Chondrocyte (in vitro differentiated cells): ENCODE data around the gene TRERF1. TPM values are rescaled to one million over a fixed set of nuclear protein-coding genes. Genes with fewer than 3 reads are reported as not detected.

Source experiments
- DNase-seq: peaks from one replicate; pipeline ENCODE4 v3.0.0; 2021; ENCODE audit warnings: mixed read lengths, low spot score
- H3K27ac Mint-ChIP-seq: one replicate; pipeline ENCODE4 v1.8.0; 2021; ENCODE audit warnings: mild to moderate bottlenecking, moderate library complexity, mixed read lengths; ENCODE audit not compliant: unreplicated experiment
- H3K27me3 Mint-ChIP-seq: 2 replicates; pipeline ENCODE4 v1.8.0; 2021; ENCODE audit warnings: low read depth, mixed read lengths
- H3K36me3 Mint-ChIP-seq: 2 replicates; pipeline ENCODE4 v1.8.0; 2021; ENCODE audit warnings: low read depth, mixed read lengths
- H3K4me1 Mint-ChIP-seq: 2 replicates; pipeline ENCODE4 v1.8.0; 2021; ENCODE audit warnings: low read depth, mild to moderate bottlenecking, mixed read lengths
- H3K4me3 Mint-ChIP-seq: one replicate; pipeline ENCODE4 v1.8.0; 2021; ENCODE audit warnings: mild to moderate bottlenecking, moderate library complexity, mixed read lengths; ENCODE audit not compliant: unreplicated experiment
- H3K9me3 Mint-ChIP-seq: 2 replicates; pipeline ENCODE4 v1.8.0; 2021; ENCODE audit warnings: low read depth, mixed read lengths
- CTCF ChIP-seq: fragments of 200-600 bp; sonication (generic); IDR thresholded peaks from 2 replicates; pipeline ENCODE4 v1.5.0; 2021; ENCODE audit warnings: antibody characterized with exemption, mild to moderate bottlenecking, moderate library complexity
- total RNA-seq: library from RNA; stranded (reverse); gene quantifications from 3 replicates; pipeline ENCODE4 v1.2.1, GENCODE V29; 2021

The TRERF1 gene
- total RNA-seq, 1 donor from 2014 or later: 1.8 TPM

- no peak for TF ChIP-seq CTCF
- Mint-ChIP-seq H3K36me3 (no peaks in the 10 kb centered on the region), H3K27ac (peak overlapping the region; percentile 88), H3K4me1 (peaks cover 20% of the 10 kb centered on the region), H3K4me3 (no peak overlapping the region), H3K27me3 (no peaks in the 10 kb centered on the region), H3K9me3 (no peaks in the 10 kb centered on the region)
- no peak for DNase-seq
These were observed 113.6 kb downstream of the TRERF1 start for GRCh38 chr6:42337985-42338743.

GRCh38 chr6:42336431-42336830, 115.3 kb downstream of the TRERF1 start:
- Mint-ChIP-seq H3K4me1 (peaks cover 20% of the 10 kb centered on the region), H3K27ac (no peak overlapping the region), H3K9me3 (no peaks in the 10 kb centered on the region), H3K36me3 (no peaks in the 10 kb centered on the region), H3K4me3 (no peak overlapping the region), H3K27me3 (no peaks in the 10 kb centered on the region)
- TF ChIP-seq CTCF: no peak
- no peak for DNase-seq

- peaks cover 20% of the 10 kb centered on the region for H3K4me1 Mint-ChIP-seq
- TF ChIP-seq CTCF: no peak
- H3K4me3 Mint-ChIP-seq: no peak overlapping the region
- DNase-seq: no peak
- H3K27ac Mint-ChIP-seq: no peak overlapping the region
- H3K9me3 Mint-ChIP-seq: no peaks in the 10 kb centered on the region
- H3K27me3 Mint-ChIP-seq: no peaks in the 10 kb centered on the region
- no peaks in the 10 kb centered on the region for H3K36me3 Mint-ChIP-seq
These were observed 115.8 kb downstream of the TRERF1 start for GRCh38 chr6:42335896-42336295.

GRCh38 chr6:42334870-42335269, 116.9 kb downstream of the TRERF1 start:
- Mint-ChIP-seq H3K4me1 (peaks cover 20% of the 10 kb centered on the region), H3K27me3 (no peaks in the 10 kb centered on the region), H3K4me3 (no peak overlapping the region), H3K9me3 (no peaks in the 10 kb centered on the region), H3K36me3 (no peaks in the 10 kb centered on the region), H3K27ac (no peak overlapping the region)
- no peak for TF ChIP-seq CTCF
- DNase-seq: no peak

GRCh38 chr6:42333612-42334011, 118.1 kb downstream of the TRERF1 start:
- no peak overlapping the region for H3K27ac Mint-ChIP-seq
- no peaks in the 10 kb centered on the region for H3K36me3 Mint-ChIP-seq
- H3K9me3 Mint-ChIP-seq: no peaks in the 10 kb centered on the region
- H3K4me3 Mint-ChIP-seq: no peak overlapping the region
- DNase-seq: no peak
- H3K4me1 Mint-ChIP-seq: peaks cover 8% of the 10 kb centered on the region
- no peaks in the 10 kb centered on the region for H3K27me3 Mint-ChIP-seq
- no peak for TF ChIP-seq CTCF
